ENCODE results near the gene GULP1. TPM values are rescaled to one million over a fixed set of nuclear protein-coding genes. Genes with fewer than 3 reads are reported as not detected.
"Not testable (repeated sequence)": the region's sequence is repeated elsewhere in the genome, so short reads cannot be mapped to it uniquely, and the experiment has no call there.

Gene GULP1
- total RNA-seq, 8 experiments from 2014 or later: 8.1 to 71.0 (median 25.7) TPM

GRCh38 chr2:188599140-188599539, 307.5 kb downstream of the GULP1 start:
- 63 to 100% (median 86%) methylated on average over 1 to 2 of the region's 2 CpGs for WGBS, 10 experiments
- Histone ChIP-seq H3K4me1 (replicated peaks in 1 of 2) (no peaks in the 10 kb centered on the region), H3K4me3 (no peak overlapping the region), H3K27ac (no peak overlapping the region)
- in situ Hi-C loops (cut with MboI; ENCODE audit: low pct_unique_long_range_greater_than_20kb in 2 of 9, low sequenced_read_pairs in 9 of 9, unreplicated experiment in 9 of 9): no loop called here
- peak in 1 of 8 experiments; percentile 53 for ATAC-seq (replicated peaks in 6 of 8)

- 23 to 94% (median 86%) methylated on average over 1 to 5 of the region's 5 CpGs for WGBS, 10 experiments
- H3K4me3 ChIP-seq: no peak overlapping the region
- no peaks in the 10 kb centered on the region for H3K4me1 ChIP-seq (replicated peaks in 1 of 2)
- in situ Hi-C loops (cut with MboI; ENCODE audit: low pct_unique_long_range_greater_than_20kb in 2 of 9, low sequenced_read_pairs in 9 of 9, unreplicated experiment in 9 of 9): no loop called here
- peak in 3 of 8 experiments; percentile 21 to 50 (median 31) for ATAC-seq (replicated peaks in 6 of 8)
- H3K27ac ChIP-seq: no peak overlapping the region
These were observed 309.0 kb downstream of the GULP1 start for GRCh38 chr2:188600536-188601210.

DNA sequence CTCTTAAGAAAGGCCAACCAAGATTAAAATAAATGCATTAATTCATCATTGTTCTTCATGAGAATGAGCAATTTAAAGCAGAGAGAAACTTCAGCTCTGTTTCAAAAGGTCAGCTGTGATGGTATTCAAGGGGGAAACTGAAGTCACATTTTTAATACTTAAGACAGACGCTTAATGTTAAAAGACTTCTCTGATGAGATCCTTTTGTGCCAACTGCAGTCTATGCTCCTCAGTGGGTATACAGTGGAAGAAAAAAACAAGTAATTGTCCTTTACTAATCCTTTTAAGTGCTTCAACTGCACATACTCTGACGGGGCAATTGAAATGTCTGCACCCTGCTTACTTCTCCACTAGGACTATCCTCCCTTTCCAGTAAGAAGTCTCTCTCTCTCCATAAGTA, 309.7 kb downstream of the GULP1 start:
- no peak overlapping the region for H3K4me3 ChIP-seq
- no peak overlapping the region for H3K27ac ChIP-seq
- ATAC-seq (replicated peaks in 6 of 8): peak in 1 of 8 experiments; percentile 51
- in situ Hi-C loops (cut with MboI; ENCODE audit: low pct_unique_long_range_greater_than_20kb in 2 of 9, low sequenced_read_pairs in 9 of 9, unreplicated experiment in 9 of 9): no loop called here
- 50 to 94% (median 81%) methylated on average over 1 to 2 of the region's 2 CpGs; no CpG with 5 or more reads in 2 of the 10 experiments for WGBS, 10 experiments
- no peaks in the 10 kb centered on the region for H3K4me1 ChIP-seq (replicated peaks in 1 of 2)

- H3K4me1 ChIP-seq (replicated peaks in 1 of 2): no peaks in the 10 kb centered on the region
- H3K27ac ChIP-seq: no peak overlapping the region
- no peak for ATAC-seq (replicated peaks in 6 of 8)
- H3K4me3 ChIP-seq: no peak overlapping the region
- in situ Hi-C loops (cut with MboI; ENCODE audit: low pct_unique_long_range_greater_than_20kb in 2 of 9, low sequenced_read_pairs in 9 of 9, unreplicated experiment in 9 of 9): no loop called here
These were observed 310.3 kb downstream of the GULP1 start for GRCh38 chr2:188601927-188602326.

DNA sequence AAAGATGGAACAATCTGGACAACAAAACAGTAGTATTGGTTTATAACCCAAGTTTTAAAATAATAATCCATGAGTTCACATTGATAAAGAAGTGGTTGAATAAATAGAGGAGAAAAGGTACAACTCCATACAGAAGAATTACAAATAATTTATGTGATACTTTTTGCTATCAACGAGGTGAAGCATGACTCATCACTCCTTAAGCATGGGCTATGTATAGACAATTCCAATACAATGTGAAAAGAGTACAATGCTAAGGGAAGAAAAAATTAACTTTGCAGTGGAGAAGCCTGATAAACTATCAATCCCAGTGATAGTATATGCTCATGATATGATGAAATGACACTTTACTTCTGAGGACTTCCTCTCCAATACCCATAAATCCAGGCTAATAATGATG, 312.9 kb downstream of the GULP1 start:
- in situ Hi-C loops (cut with MboI; ENCODE audit: low pct_unique_long_range_greater_than_20kb in 2 of 9, low sequenced_read_pairs in 9 of 9, unreplicated experiment in 9 of 9): no loop called here
- no peak overlapping the region for H3K4me3 ChIP-seq
- H3K27ac ChIP-seq: no peak overlapping the region
- peak in 2 of 8 experiments; percentile 18 to 32 for ATAC-seq (replicated peaks in 6 of 8)
- 18 to 88% (median 76%) methylated on average over 1 of the region's 1 CpG for WGBS, 10 experiments
- H3K4me1 ChIP-seq (replicated peaks in 1 of 2): no peaks in the 10 kb centered on the region

GRCh38 chr2:188605609-188606584, 314.2 kb downstream of the GULP1 start:
- in situ Hi-C loops (cut with MboI; ENCODE audit: low pct_unique_long_range_greater_than_20kb in 2 of 9, low sequenced_read_pairs in 9 of 9, unreplicated experiment in 9 of 9); H3K4me3 ChIP-seq; H3K27ac ChIP-seq; ATAC-seq (replicated peaks in 6 of 8); H3K4me1 ChIP-seq (replicated peaks in 1 of 2): not testable (repeated sequence)
- 90 to 100% (median 94%) methylated on average over 3 to 17 of the region's 39 CpGs; no CpG with 5 or more reads in 1 of the 10 experiments for WGBS, 10 experiments

DNA sequence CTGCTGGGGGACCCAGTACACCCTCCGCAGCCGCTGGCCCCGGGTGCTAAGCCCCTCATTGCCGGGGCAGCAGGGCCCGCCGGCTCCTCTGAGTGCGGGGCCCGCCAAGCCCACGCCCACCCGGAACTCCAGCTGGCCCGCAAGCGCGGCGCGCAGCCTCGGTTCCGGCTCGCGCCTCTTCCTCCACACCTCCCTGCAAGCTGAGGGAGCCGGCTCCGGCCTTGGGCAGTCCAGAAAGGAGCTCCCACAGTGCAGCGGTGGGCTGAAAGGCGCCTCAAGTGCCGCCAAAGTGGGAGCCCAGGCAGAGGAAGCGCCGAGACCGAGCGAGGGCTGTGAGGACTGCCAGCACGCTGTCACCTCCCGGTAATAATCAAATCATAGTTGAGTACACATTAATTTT, 314.9 kb downstream of the GULP1 start:
- in situ Hi-C loops (cut with MboI; ENCODE audit: low pct_unique_long_range_greater_than_20kb in 2 of 9, low sequenced_read_pairs in 9 of 9, unreplicated experiment in 9 of 9); ATAC-seq (replicated peaks in 6 of 8); H3K4me3 ChIP-seq; H3K4me1 ChIP-seq (replicated peaks in 1 of 2); H3K27ac ChIP-seq: not testable (repeated sequence)
- WGBS, 10 experiments: 95 to 100% (median 97%) methylated on average over 2 to 14 of the region's 30 CpGs; no CpG with 5 or more reads in 4 of the 10 experiments

- in situ Hi-C loops (cut with MboI; ENCODE audit: low pct_unique_long_range_greater_than_20kb in 2 of 9, low sequenced_read_pairs in 9 of 9, unreplicated experiment in 9 of 9): no loop called here
- Histone ChIP-seq H3K4me3 (no peak overlapping the region), H3K27ac (no peak overlapping the region), H3K4me1 (replicated peaks in 1 of 2) (no peaks in the 10 kb centered on the region)
- WGBS, 10 experiments: 0 to 100% (median 11%) methylated on average over 1 to 2 of the region's 2 CpGs
- ATAC-seq (replicated peaks in 6 of 8): no peak
These were observed 315.8 kb downstream of the GULP1 start for GRCh38 chr2:188607501-188607900.

- no peak for ATAC-seq (replicated peaks in 6 of 8)
- no peak overlapping the region for H3K4me3 ChIP-seq
- H3K4me1 ChIP-seq (replicated peaks in 1 of 2): no peaks in the 10 kb centered on the region
- in situ Hi-C loops (cut with MboI; ENCODE audit: low pct_unique_long_range_greater_than_20kb in 2 of 9, low sequenced_read_pairs in 9 of 9, unreplicated experiment in 9 of 9): no loop called here
- 80 to 100% (median 100%) methylated on average over 1 of the region's 1 CpG; no CpG with 5 or more reads in 5 of the 10 experiments for WGBS, 10 experiments
- H3K27ac ChIP-seq: no peak overlapping the region
These were observed 317.8 kb downstream of the GULP1 start for GRCh38 chr2:188609321-188610049.

GRCh38 chr2:188610050-188610444, 318.4 kb downstream of the GULP1 start:
- Histone ChIP-seq H3K27ac (no peak overlapping the region), H3K4me1 (replicated peaks in 1 of 2) (no peaks in the 10 kb centered on the region), H3K4me3 (no peak overlapping the region)
- ATAC-seq (replicated peaks in 6 of 8): no peak
- in situ Hi-C loops (cut with MboI; ENCODE audit: low pct_unique_long_range_greater_than_20kb in 2 of 9, low sequenced_read_pairs in 9 of 9, unreplicated experiment in 9 of 9): no loop called here
- WGBS, 10 experiments: 60 to 100% (median 83%) methylated on average over 1 to 2 of the region's 2 CpGs; no CpG with 5 or more reads in 4 of the 10 experiments

DNA sequence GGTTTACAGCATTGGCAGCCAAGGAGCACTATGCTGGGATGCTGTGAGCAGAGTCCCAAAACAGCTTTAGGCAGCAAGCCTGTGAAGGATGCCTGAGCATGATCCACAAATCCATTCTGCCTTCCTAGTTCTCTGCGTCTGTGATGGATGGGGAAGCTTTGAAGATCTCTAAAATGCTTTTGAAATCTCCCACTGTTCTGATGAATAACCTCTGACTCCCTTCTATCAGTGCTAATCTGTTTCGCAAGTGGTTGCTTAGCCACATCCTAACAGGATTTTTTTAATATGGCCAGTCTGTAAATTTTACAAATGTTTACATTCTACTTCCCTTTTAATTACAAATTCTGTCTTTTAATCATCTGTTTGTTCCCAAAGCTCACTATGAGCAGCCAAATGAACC, 319.2 kb downstream of the GULP1 start:
- no peak for ATAC-seq (replicated peaks in 6 of 8)
- in situ Hi-C loops (cut with MboI; ENCODE audit: low pct_unique_long_range_greater_than_20kb in 2 of 9, low sequenced_read_pairs in 9 of 9, unreplicated experiment in 9 of 9): no loop called here
- Histone ChIP-seq H3K4me1 (replicated peaks in 1 of 2) (no peaks in the 10 kb centered on the region), H3K27ac (no peak overlapping the region), H3K4me3 (no peak overlapping the region)
- 46 to 100% (median 80%) methylated on average over 1 to 2 of the region's 2 CpGs; no CpG with 5 or more reads in 1 of the 10 experiments for WGBS, 10 experiments

DNA sequence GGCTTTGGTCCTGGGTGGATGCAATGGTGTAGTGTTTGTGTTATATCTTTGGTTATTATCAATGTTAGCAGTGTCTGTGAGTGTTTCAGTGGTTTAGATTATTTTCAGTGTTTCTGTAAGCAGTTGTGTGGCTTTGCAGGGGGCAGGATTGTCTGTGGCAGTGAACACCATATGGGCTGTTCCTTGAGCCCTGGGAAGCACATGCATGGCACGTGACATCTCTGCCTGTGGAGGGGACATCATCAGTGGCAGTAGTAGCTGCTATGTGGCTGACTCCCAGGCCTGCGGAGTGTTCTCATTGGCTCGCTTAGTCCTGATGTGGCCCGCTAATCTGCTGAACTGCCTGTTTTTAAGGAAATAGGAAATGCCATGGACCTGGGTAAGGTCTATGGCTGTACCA, 327.5 kb downstream of the GULP1 start:
- no peak for ATAC-seq (replicated peaks in 6 of 8)
- Histone ChIP-seq H3K4me3 (no peak overlapping the region), H3K27ac (no peak overlapping the region), H3K4me1 (replicated peaks in 1 of 2) (no peaks in the 10 kb centered on the region)
- in situ Hi-C loops (cut with MboI; ENCODE audit: low pct_unique_long_range_greater_than_20kb in 2 of 9, low sequenced_read_pairs in 9 of 9, unreplicated experiment in 9 of 9): no loop called here
- WGBS, 10 experiments: 92 to 96% (median 94%) methylated on average over 2 to 4 of the region's 4 CpGs; no CpG with 5 or more reads in 5 of the 10 experiments

GRCh38 chr2:188620916-188621315, 329.2 kb downstream of the GULP1 start:
- ATAC-seq (replicated peaks in 6 of 8): no peak
- Histone ChIP-seq H3K27ac (no peak overlapping the region), H3K4me1 (replicated peaks in 1 of 2) (no peaks in the 10 kb centered on the region), H3K4me3 (no peak overlapping the region)
- in situ Hi-C loops (cut with MboI; ENCODE audit: low pct_unique_long_range_greater_than_20kb in 2 of 9, low sequenced_read_pairs in 9 of 9, unreplicated experiment in 9 of 9): no loop called here
- 21 to 85% (median 54%) methylated on average over 2 to 3 of the region's 3 CpGs; no CpG with 5 or more reads in 1 of the 10 experiments for WGBS, 10 experiments

Measured in motor neuron (in vitro differentiated cells).